ENCODE results near the gene ELAVL3. TPM values are rescaled to one million over a fixed set of nuclear protein-coding genes. Genes with fewer than 3 reads are reported as not detected.
A peak's percentile ranks its signal among the peaks of the same experiment; 100 is the strongest.

Gene ELAVL3
- total and polyA plus RNA-seq, 4 donors: 0.15 to 0.34 TPM; not detected in 2

GRCh38 chr19:11482384-11483050 lies 1.7 kb upstream of the ELAVL3 start:
- Histone ChIP-seq H3K9me3 (ENCODE audit: control insufficient read depth in 4 of 4, insufficient read depth in 3 of 4, low read length in 3 of 4) (peaks cover 0 to 2% (median 0%) of the 10 kb centered on the region in 4 donors), H3K36me3 (ENCODE audit: control insufficient read depth in 4 of 4, insufficient read depth in 4 of 4, low read length in 4 of 4) (peaks cover 0 to 14% (median 4%) of the 10 kb centered on the region in 4 donors), H3K4me3 (no peak overlapping the region), H3K27me3 (ENCODE audit: control insufficient read depth in 3 of 3, insufficient read depth in 3 of 3, low read length in 2 of 3) (peaks cover 0 to 38% (median 30%) of the 10 kb centered on the region in 3 donors), H3K27ac (ENCODE audit: low read depth in 1 of 2, low read length in 1 of 2) (no peak overlapping the region), H3K9ac (ENCODE audit: insufficient read depth in 1 of 2, low read length in 2 of 2) (no peak overlapping the region), H3K4me1 (ENCODE audit: control insufficient read depth in 5 of 5, insufficient read depth in 5 of 5, low read length in 5 of 5) (peaks cover 0 to 14% (median 0%) of the 10 kb centered on the region in 5 donors)
- 2% methylated on average over 44 to 58 of the region's 58 CpGs for WGBS, 2 donors
- peak; percentile 86 for ATAC-seq (ENCODE audit: insufficient read depth, low FRiP score)
- DNase-seq: peak; percentile 70 to 84 (median 79)
- TF ChIP-seq CTCF (IDR thresholded peaks at IDR 0.05; ENCODE audit: control extremely low read depth, extremely low read depth): peak; percentile 87

GRCh38 chr19:11481534-11482383 lies 913 bp upstream of the ELAVL3 start:
- Histone ChIP-seq H3K27me3 (ENCODE audit: control insufficient read depth in 3 of 3, insufficient read depth in 3 of 3, low read length in 2 of 3) (peaks cover 0 to 42% (median 31%) of the 10 kb centered on the region in 3 donors), H3K27ac (ENCODE audit: low read depth in 1 of 2, low read length in 1 of 2) (no peak overlapping the region), H3K4me3 (no peak overlapping the region), H3K9me3 (ENCODE audit: control insufficient read depth in 4 of 4, insufficient read depth in 3 of 4, low read length in 3 of 4) (no peaks in the 10 kb centered on the region), H3K4me1 (ENCODE audit: control insufficient read depth in 5 of 5, insufficient read depth in 5 of 5, low read length in 5 of 5) (peaks cover 0 to 14% (median 0%) of the 10 kb centered on the region in 5 donors), H3K36me3 (ENCODE audit: control insufficient read depth in 4 of 4, insufficient read depth in 4 of 4, low read length in 4 of 4) (peaks cover 0 to 8% (median 4%) of the 10 kb centered on the region in 4 donors), H3K9ac (ENCODE audit: insufficient read depth in 1 of 2, low read length in 2 of 2) (no peak overlapping the region)
- DNase-seq (peak; percentile 65 to 74 (median 73)), ATAC-seq (ENCODE audit: insufficient read depth, low FRiP score) (peak; percentile 66)
- no peak for TF ChIP-seq CTCF (IDR thresholded peaks at IDR 0.05; ENCODE audit: control extremely low read depth, extremely low read depth)
- 3 to 4% methylated on average over 49 to 50 of the region's 50 CpGs for WGBS, 2 donors

GRCh38 chr19:11479898-11480714 lies 740 bp downstream of the ELAVL3 start:
- H3K4me3 ChIP-seq: no peak overlapping the region
- H3K27me3 ChIP-seq (ENCODE audit: control insufficient read depth in 3 of 3, insufficient read depth in 3 of 3, low read length in 2 of 3): peaks cover 0 to 42% (median 31%) of the 10 kb centered on the region in 3 donors
- no peak for DNase-seq
- H3K27ac ChIP-seq (ENCODE audit: low read depth in 1 of 2, low read length in 1 of 2): no peak overlapping the region
- no peaks in the 10 kb centered on the region for H3K9me3 ChIP-seq (ENCODE audit: control insufficient read depth in 4 of 4, insufficient read depth in 3 of 4, low read length in 3 of 4)
- no peak overlapping the region for H3K9ac ChIP-seq (ENCODE audit: insufficient read depth in 1 of 2, low read length in 2 of 2)
- TF ChIP-seq CTCF (IDR thresholded peaks at IDR 0.05; ENCODE audit: control extremely low read depth, extremely low read depth): no peak
- ATAC-seq (ENCODE audit: insufficient read depth, low FRiP score): no peak
- H3K4me1 ChIP-seq (ENCODE audit: control insufficient read depth in 5 of 5, insufficient read depth in 5 of 5, low read length in 5 of 5): peaks cover 0 to 14% (median 0%) of the 10 kb centered on the region in 5 donors
- 6 to 19% methylated on average over 42 to 86 of the region's 86 CpGs for WGBS, 2 donors
- peaks cover 0 to 4% (median 1%) of the 10 kb centered on the region in 4 donors for H3K36me3 ChIP-seq (ENCODE audit: control insufficient read depth in 4 of 4, insufficient read depth in 4 of 4, low read length in 4 of 4)

All from lung (tissue), 12 donors.